HepG2 (cell line): Measurements from ENCODE around the gene MYL11. TPM values are rescaled to one million over a fixed set of nuclear protein-coding genes. Genes with fewer than 3 reads are reported as not detected.

Source experiments
- ATAC-seq: fragments of 200-7000 bp; cut with Tn5 transposase; 3 replicates; pipeline ENCODE4 v1.9.1; 2020; ENCODE audit warnings: mild to moderate bottlenecking, moderate library complexity
- BruUV-seq: library from RNA; stranded (reverse); fragments of 400-500 nt; replicated peaks from 2 replicates; lab custom pipeline; 2021; lab: Mats Ljungman, UMichigan
- CTCF ChIA-PET: fragments of 300-600 bp; formaldehyde crosslinking; extraction: SDS; loops from one replicate; lab custom pipeline; 2021; ENCODE audit warnings: low total read pairs, inconsistent platforms, low intra/inter-chr PET ratio; lab: Yijun Ruan, JAX
- POLR2A ChIA-PET: fragments of 350-600 bp; sonication (Branson Sonifier 250); formaldehyde crosslinking; loops from one replicate; lab custom pipeline; 2020; ENCODE audit warnings: antibody characterized with exemption, inconsistent platforms; lab: Yijun Ruan, JAX
- DNase-seq: peaks from one replicate; pipeline ENCODE4 v3.0.0-alpha.2; 2015; ENCODE audit warnings: low spot score
- FAIRE-seq: peaks from 3 replicates; lab custom pipeline; 2011; peaks lifted over from hg19 to GRCh38; lab: Jason Lieb, UNC
- H2AFZ ChIP-seq: one replicate; pipeline ENCODE4 v1.6.1; 2011; ENCODE audit warnings: low read length, inconsistent platforms
- H3K27ac ChIP-seq: fragments of 300-600 bp; 3 replicates; pipeline ENCODE4 v1.8.0; 2011; ENCODE audit warnings: mixed run types, mild to moderate bottlenecking, mixed read lengths, low read length, inconsistent platforms; ENCODE audit not compliant: insufficient read depth; ENCODE audit errors: extremely low read length
- H3K27me3 ChIP-seq, 2 experiments: fragments of 200-600 bp in 1 of 2; 2 replicates in 1 of 2; 3 replicates in 1 of 2; pipeline versions ENCODE4 v1.6.0 to v1.8.0; 2011; ENCODE audit warnings: low read length in 2 of 2, mild to moderate bottlenecking in 2 of 2, moderate library complexity in 2 of 2, inconsistent platforms in 1 of 2; ENCODE audit not compliant: insufficient read depth in 2 of 2, control insufficient read depth in 1 of 2
- H3K36me3 ChIP-seq, 2 experiments: fragments of 200-600 bp in 1 of 2; replicated peaks in 1 of 2; 2 replicates in 1 of 2; 3 replicates in 1 of 2; pipeline versions ENCODE4 v1.5.1 to v1.8.0; 2011; ENCODE audit warnings: low read length in 2 of 2, inconsistent platforms in 1 of 2; ENCODE audit not compliant: insufficient read depth in 2 of 2, control insufficient read depth in 1 of 2
- H3K4me1 ChIP-seq: 2 replicates; pipeline ENCODE4 v1.5.1; 2012; ENCODE audit warnings: low read length, inconsistent platforms; ENCODE audit not compliant: insufficient read depth
- H3K4me2 ChIP-seq: 2 replicates; pipeline ENCODE4 v1.6.0; 2011; ENCODE audit warnings: low read depth, low read length, inconsistent platforms
- H3K4me3 ChIP-seq, 3 experiments: fragments of 200-600 bp in 1 of 3; sonication (generic), shearing (Covaris generic) in 1 of 3; replicated peaks in 1 of 3; 2 replicates each; pipeline ENCODE4 v1.5.1; 2011 to 2016; ENCODE audit warnings: low read length in 3 of 3, inconsistent platforms in 2 of 3, low read depth in 2 of 3, mild to moderate bottlenecking in 2 of 3, control low read depth in 1 of 3, mixed read lengths in 1 of 3; ENCODE audit not compliant: insufficient read depth in 1 of 3
- H3K79me2 ChIP-seq: one replicate; pipeline ENCODE4 v1.6.1; 2011; ENCODE audit warnings: low read length, inconsistent platforms; ENCODE audit not compliant: insufficient read depth
- H3K9ac ChIP-seq: 2 replicates; pipeline ENCODE4 v1.6.0; 2011; ENCODE audit warnings: mild to moderate bottlenecking, low read depth, low read length, inconsistent platforms; ENCODE audit not compliant: insufficient read depth
- H3K9me3 ChIP-seq: 2 replicates; pipeline ENCODE4 v1.5.1; 2012; ENCODE audit warnings: mild to moderate bottlenecking, low read length
- H4K20me1 ChIP-seq: 2 replicates; pipeline ENCODE4 v1.6.0; 2011; ENCODE audit warnings: inconsistent platforms, mild to moderate bottlenecking, low read length, moderate library complexity; ENCODE audit not compliant: insufficient read depth
- ETV5 ChIP-seq: IDR thresholded peaks from 2 replicates; pipeline ENCODE4 v1.6.1; 2018; ENCODE audit warnings: missing biosample characterization, missing genetic modification reagents, inconsistent platforms, borderline replicate concordance
- GABPA ChIP-seq, 2 experiments: IDR thresholded peaks; 2 replicates each; pipeline ENCODE4 v1.6.1; 2011 to 2016; ENCODE audit warnings: low read depth in 2 of 2, low read length in 1 of 2, missing biosample characterization in 1 of 2, missing genetic modification characterization in 1 of 2
- ISL2 ChIP-seq: sonication (generic); formaldehyde crosslinking; IDR thresholded peaks from 2 replicates; pipeline ENCODE4 v1.5.0; 2020; ENCODE audit warnings: missing genetic modification reagents
- JUNB ChIP-seq: sonication (generic); formaldehyde crosslinking; IDR thresholded peaks from 2 replicates; pipeline ENCODE4 v1.8.0; 2022; ENCODE audit warnings: missing genetic modification reagents, mild to moderate bottlenecking, borderline replicate concordance
- KDM1A ChIP-seq: IDR thresholded peaks from 2 replicates; pipeline ENCODE4 v1.6.1; 2016; ENCODE audit warnings: missing compliant biosample characterization
- MYC ChIP-seq: sonication (generic); formaldehyde crosslinking; IDR thresholded peaks from 2 replicates; pipeline ENCODE4 v1.9.0; 2021; ENCODE audit warnings: missing genetic modification reagents, borderline replicate concordance
- POLR2A ChIP-seq, 2 experiments: IDR thresholded peaks; 2 replicates each; pipeline ENCODE4 v1.6.1; 2011; ENCODE audit warnings: low read depth in 2 of 2, low read length in 2 of 2, mild to moderate bottlenecking in 1 of 2, moderate library complexity in 1 of 2; ENCODE audit not compliant: insufficient read depth in 1 of 2
- SP4 ChIP-seq: sonication (generic); formaldehyde crosslinking; IDR thresholded peaks from 2 replicates; pipeline ENCODE4 v1.8.1; 2023; ENCODE audit warnings: mild to moderate bottlenecking, missing genetic modification reagents
- SRSF4 ChIP-seq: fragments of 200-400 bp; formaldehyde crosslinking; IDR thresholded peaks from one replicate; pipeline ENCODE4 v1.6.1; 2018; ENCODE audit warnings: mild to moderate bottlenecking, low read depth, low read length, moderate library complexity; ENCODE audit not compliant: poor library complexity, severe bottlenecking
- TBP ChIP-seq: sonication (generic); formaldehyde crosslinking; IDR thresholded peaks from 2 replicates; pipeline ENCODE4 v1.5.0; 2020; ENCODE audit warnings: missing genetic modification reagents
- ZBTB49 ChIP-seq: sonication (generic); formaldehyde crosslinking; IDR thresholded peaks from 2 replicates; pipeline ENCODE4 v1.4.0; 2020; ENCODE audit warnings: missing genetic modification reagents, borderline replicate concordance
- ZNF224 ChIP-seq: sonication (generic); formaldehyde crosslinking; IDR thresholded peaks from 2 replicates; pipeline ENCODE4 v1.5.0; 2020; ENCODE audit warnings: mild to moderate bottlenecking, missing genetic modification reagents
- ZNF572 ChIP-seq: sonication (generic); formaldehyde crosslinking; IDR thresholded peaks from 2 replicates; pipeline ENCODE4 v1.5.1; 2020; ENCODE audit warnings: mild to moderate bottlenecking, missing genetic modification reagents
- ZNF724P ChIP-seq: sonication (generic); formaldehyde crosslinking; IDR thresholded peaks from 2 replicates; pipeline ENCODE4 v1.8.0; 2022; ENCODE audit warnings: missing genetic modification reagents, borderline replicate concordance
- ZNF740 ChIP-seq: sonication (generic); formaldehyde crosslinking; IDR thresholded peaks from 2 replicates; pipeline ENCODE4 v1.4.0; 2020; ENCODE audit warnings: missing genetic modification reagents
- ZNF772 ChIP-seq: sonication (generic); formaldehyde crosslinking; IDR thresholded peaks from 2 replicates; pipeline ENCODE4 v1.5.0; 2020; ENCODE audit warnings: mild to moderate bottlenecking, missing genetic modification reagents
- ZSCAN12 ChIP-seq: sonication (generic); formaldehyde crosslinking; IDR thresholded peaks from 2 replicates; pipeline ENCODE4 v1.9.0; 2021; ENCODE audit warnings: mild to moderate bottlenecking, missing genetic modification reagents
- ZSCAN29 ChIP-seq: sonication (generic); formaldehyde crosslinking; conservative IDR thresholded peaks from 2 replicates; pipeline ENCODE4 v1.4.0; 2020; ENCODE audit warnings: mild to moderate bottlenecking, missing genetic modification reagents
- WGBS: methylation state at CpG from one replicate; pipeline ENCODE4 v1.1.6; 2017; ENCODE audit warnings: low lambda C conversion rate; 5-methylcytosine and 5-hydroxymethylcytosine counted together
- in situ Hi-C: cut with HindIII; loops from 2 replicates; pipeline ENCODE4 v1.10.0; 2017; ENCODE audit warnings: low pct_unique_long_range_greater_than_20kb; ENCODE audit not compliant: extremely low pct_ligation_motif_present
- intact Hi-C: fragments of 100-400 bp; cut with micrococcal nuclease; formaldehyde crosslinking; loops from one replicate; pipeline ENCODE4 v1.10.0; 2022; ENCODE audit not compliant: unreplicated experiment
- polyA plus RNA-seq, 8 experiments: library from polyadenylated mRNA; depleted of rRNA in 3 of 8; stranded (reverse) in 7 of 8; unstranded in 1 of 8; fragments of >200 nt; fragmentation: Illumina TruSeq in 4 of 8; extraction: Trizol in 4 of 8; gene quantifications; 2 replicates each; pipeline versions ENCODE4 v1.2.1 to v1.2.3, GENCODE V29; 2011 to 2016; ENCODE audit warnings: low read depth in 4 of 8, missing spikeins in 1 of 8, mixed read lengths in 1 of 8; ENCODE audit not compliant: insufficient read depth in 1 of 8
- total RNA-seq, 5 experiments: library from RNA; depleted of rRNA; stranded (reverse); fragments of >200 nt; fragmentation: Illumina TruSeq; extraction: Trizol; gene quantifications; 2 replicates each; pipeline ENCODE4 v1.2.3, GENCODE V29; 2016; ENCODE audit warnings: low read depth in 1 of 5
- TF ChIP-seq, protein P1 (sequence below): sonication (generic); formaldehyde crosslinking; IDR thresholded peaks from 2 replicates; pipeline ENCODE4 v1.8.0; 2022; ENCODE audit warnings: mild to moderate bottlenecking, missing genetic modification reagents, moderate library complexity

MYL11 gene
- total and polyA plus RNA-seq, 2 of the 13 experiments (the other 11 are each of a cell fraction or from before 2014, with no cell fraction given) = not detected

DNA sequence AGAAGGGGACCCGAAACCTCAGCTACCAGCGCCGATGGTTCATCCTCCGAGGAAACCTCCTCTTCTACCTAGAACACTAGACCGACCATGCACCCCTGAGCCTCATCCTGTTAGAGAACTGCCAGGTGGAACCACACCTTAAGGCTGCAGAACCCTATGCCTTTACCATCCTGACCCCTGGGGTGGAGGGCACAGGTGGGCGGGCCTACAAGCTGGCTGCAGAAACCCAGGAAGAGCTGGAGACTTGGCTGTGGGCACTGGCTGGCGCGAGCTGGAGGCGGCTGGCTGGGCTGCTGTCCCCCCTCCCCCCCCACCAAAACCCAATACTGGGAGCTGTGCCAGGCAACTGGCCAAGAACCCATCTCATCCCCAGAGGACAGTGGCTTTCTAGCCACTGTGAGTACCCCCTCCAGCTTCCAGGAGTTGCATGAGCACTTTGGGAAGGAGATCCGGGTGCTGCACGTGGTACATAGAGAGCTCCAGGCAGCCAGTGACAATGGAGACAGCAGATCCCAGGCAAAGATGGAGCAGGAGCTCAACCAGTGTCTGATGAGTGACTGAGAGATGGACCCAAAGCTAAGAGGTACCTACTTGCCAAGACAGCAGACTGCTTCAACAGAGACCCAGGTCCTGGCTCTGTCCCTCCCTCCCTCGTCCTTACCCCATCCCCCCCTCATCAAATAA is 18.1 kb upstream of the MYL11 start (continued):
- TF ChIP-seq TBP (CRISPR knock-in tag) (no peak), ZNF772 (CRISPR knock-in tag) (0 out of 2 replicates have a peak, but pooled peaks have one; percentile 5), SRSF4 (no peak), SP4 (CRISPR knock-in tag) (0 out of 2 replicates have a peak, but pooled peaks have one; percentile 18), ZNF572 (0 out of 2 replicates have a peak, but pooled peaks have one; percentile 41), ZSCAN12 (CRISPR knock-in tag) (no peak), ZNF724P (CRISPR knock-in tag) (no peak), ISL2 (CRISPR knock-in tag) (no peak), ZNF224 (CRISPR knock-in tag) (0 out of 2 replicates have a peak, but pooled peaks have one; percentile 48)
- TF ChIP-seq, all 625 proteins: peak for 15

GRCh38 chr16:30357085-30357714 is 17.4 kb upstream of the MYL11 start:
- DNase-seq = peak; percentile 36
- peak; percentile 44 for FAIRE-seq
- ATAC-seq = no peak
- Histone ChIP-seq H3K27me3 (no peaks in the 10 kb centered on the region; a peak in 1 of 5 replicates), H2AFZ (no peak overlapping the region), H3K4me2 (peak overlapping the region; percentile 95; the same call in 1 of the 2 replicates), H4K20me1 (no peaks in the 10 kb centered on the region), H3K9ac (no peak overlapping the region; the same call in none of the 2 replicates), H3K4me3 (no peak overlapping the region), H3K79me2 (peaks cover 23% of the 10 kb centered on the region), H3K27ac (peak overlapping the region; percentile 92), H3K4me1 (peaks cover 50% of the 10 kb centered on the region), H3K36me3 (peaks cover 11 to 42% of the 10 kb centered on the region in 2 experiments), H3K9me3 (no peaks in the 10 kb centered on the region)
- intact Hi-C loops (no loop called here), in situ Hi-C loops (loop anchor here (10.0 kb wide), 1 partner anchor 258 kb away; the partner anchor contains the start of gene ZNF689)
- no TSS peak for BruUV-seq
- WGBS = 76% methylated on average over 5 of the region's 5 CpGs
- POLR2A ChIA-PET = interaction anchor here (0.8 to 6.7 kb wide), 9 partner anchors 8 to 73 kb away, joined by 3 to 94 read pairs (median 5); partner anchors contain the start of genes DCTPP1, TBC1D10B, ZNF48 and ZNF771
- CTCF ChIA-PET = no interaction called here
- peak; percentile 69; the same call in 1 of the 2 replicates for TF ChIP-seq ETV5 (CRISPR knock-in tag)
- TF ChIP-seq POLR2A (IDR thresholded peaks at IDR 0.05; ENCODE audit: insufficient read depth in 1 of 2, low read depth in 2 of 2, low read length in 2 of 2) = peak in 1 of 2 experiments; percentile 24; a peak in 1 of 4 replicates
- peak; percentile 63; the same call in 1 of the 2 replicates for TF ChIP-seq ZNF740 (CRISPR knock-in tag)
- TF ChIP-seq, protein P1, sequence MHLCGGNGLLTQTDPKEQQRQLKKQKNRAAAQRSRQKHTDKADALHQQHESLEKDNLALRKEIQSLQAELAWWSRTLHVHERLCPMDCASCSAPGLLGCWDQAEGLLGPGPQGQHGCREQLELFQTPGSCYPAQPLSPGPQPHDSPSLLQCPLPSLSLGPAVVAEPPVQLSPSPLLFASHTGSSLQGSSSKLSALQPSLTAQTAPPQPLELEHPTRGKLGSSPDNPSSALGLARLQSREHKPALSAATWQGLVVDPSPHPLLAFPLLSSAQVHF (CRISPR knock-in tag) = 0 out of 2 replicates have a peak, but pooled peaks have one; percentile 47
- TF ChIP-seq KDM1A = no peak
- no peak for TF ChIP-seq JUNB (CRISPR knock-in tag)
- TF ChIP-seq ZBTB49 = no peak
- no peak for TF ChIP-seq GABPA (IDR thresholded peaks at IDR 0.05; ENCODE audit: low read depth, low read length)
- 0 out of 2 replicates have a peak, but pooled peaks have one; percentile 9 for TF ChIP-seq GABPA (CRISPR knock-in tag; IDR thresholded peaks at IDR 0.05; ENCODE audit: low read depth)
- no peak for TF ChIP-seq ZSCAN29 (CRISPR knock-in tag)
- TF ChIP-seq MYC (CRISPR knock-in tag) = no peak
